GM18511 (cell line): ENCODE data around the gene MYOF.
"Not testable (repeated sequence)": the region's sequence is repeated elsewhere in the genome, so short reads cannot be mapped to it uniquely, and the experiment has no call there.

Experiments used
- ATAC-seq: cut with Tn5 transposase; IDR thresholded peaks from one replicate; pipeline ENCODE4 v1.9.1; 2021; ENCODE audit warnings: mild to moderate bottlenecking, moderate library complexity; ENCODE audit not compliant: unreplicated experiment

The MYOF gene

GRCh38 chr10:93300981-93301380 is 181.2 kb downstream of the MYOF start:
- no peak for ATAC-seq

GRCh38 chr10:93300288-93300917 is 181.7 kb downstream of the MYOF start:
- no peak for ATAC-seq

- ATAC-seq, result no peak
Measured at GRCh38 chr10:93299606-93300287, 182.4 kb downstream of the MYOF start.

- ATAC-seq, result no peak
Measured at GRCh38 chr10:93299195-93299594, 182.9 kb downstream of the MYOF start.

GRCh38 chr10:93296151-93296550 is 186.0 kb downstream of the MYOF start:
- no peak for ATAC-seq

- ATAC-seq, result no peak
Measured at GRCh38 chr10:93293999-93294398, 188.1 kb downstream of the MYOF start.

- no peak for ATAC-seq
Measured at GRCh38 chr10:93290661-93291354, 191.3 kb downstream of the MYOF start.

- no peak for ATAC-seq
Measured at GRCh38 chr10:93288679-93289634, 193.2 kb downstream of the MYOF start.

- ATAC-seq, result no peak
Measured at GRCh38 chr10:93287775-93288174, 194.4 kb downstream of the MYOF start.

GRCh38 chr10:93284246-93284645 is 197.9 kb downstream of the MYOF start:
- ATAC-seq, result not testable (repeated sequence)

GRCh38 chr10:93281367-93281720 is 200.8 kb downstream of the MYOF start:
- ATAC-seq, result no peak

GRCh38 chr10:93280699-93281366 is 201.3 kb downstream of the MYOF start:
- ATAC-seq, result no peak

GRCh38 chr10:93280121-93280698 is 201.9 kb downstream of the MYOF start:
- ATAC-seq, result no peak

GRCh38 chr10:93277360-93277759 is 204.8 kb downstream of the MYOF start:
- no peak for ATAC-seq

GRCh38 chr10:93274419-93274818 is 207.7 kb downstream of the MYOF start:
- no peak for ATAC-seq

GRCh38 chr10:93272884-93273675 is 209.1 kb downstream of the MYOF start:
- ATAC-seq, result no peak

- ATAC-seq, result no peak
Measured at GRCh38 chr10:93271347-93271746, 210.8 kb downstream of the MYOF start.

GRCh38 chr10:93269281-93269680 is 212.9 kb downstream of the MYOF start:
- no peak for ATAC-seq

- no peak for ATAC-seq
Measured at GRCh38 chr10:93268021-93268420, 214.1 kb downstream of the MYOF start.
